Gastroesophageal sphincter (tissue), 3 donors: Measurements from ENCODE around the gene BABAM2.

Source experiments
- CTCF ChIP-seq, 4 experiments: fragments of 200-600 bp in 2 of 4; fragments of 450-650 bp in 2 of 4; sonication (generic) in 1 of 4; IDR thresholded peaks; one replicate each; pipeline ENCODE4 v1.5.1; 2017 to 2019; ENCODE audit warnings: antibody characterized with exemption in 4 of 4, mild to moderate bottlenecking in 2 of 4, moderate library complexity in 2 of 4
- EP300 ChIP-seq: sonication (generic); formaldehyde crosslinking; IDR thresholded peaks from one replicate; pipeline ENCODE4 v1.6.1; 2017; ENCODE audit warnings: antibody characterized with exemption, mild to moderate bottlenecking
- POLR2A ChIP-seq, 2 donors: fragments of 450-650 bp; IDR thresholded peaks; one replicate each; pipeline ENCODE4 v1.6.1; 2017; ENCODE audit warnings: antibody characterized with exemption in 2 of 2, mild to moderate bottlenecking in 2 of 2, moderate library complexity in 1 of 2
- POLR2AphosphoS5 ChIP-seq: sonication (generic); formaldehyde crosslinking; IDR thresholded peaks from one replicate; pipeline ENCODE4 v1.6.1; 2017; ENCODE audit warnings: antibody characterized with exemption

GRCh38 chr2:28187186-28187585, 296.7 kb downstream of the BABAM2 start:
- TF ChIP-seq CTCF (IDR thresholded peaks at IDR 0.05) (no peak), POLR2AphosphoS5 (no peak), POLR2A (IDR thresholded peaks at IDR 0.05) (no peak), EP300 (no peak)
